NCI-H1105 (cell line): ENCODE data around the gene SKAP2.
A peak's percentile ranks its signal among the peaks of the same experiment; 100 is the strongest.

Experiments used
- DNase-seq: peaks from one replicate; lab custom pipeline; 2025; lab: John Stamatoyannopoulos, UW

The SKAP2 gene

GRCh38 chr7:26664735-26665416 lies 199.5 kb downstream of the SKAP2 start:
- DNase-seq, result no peak

- no peak for DNase-seq
Observed at GRCh38 chr7:26664274-26664673, 200.1 kb downstream of the SKAP2 start.

- no peak for DNase-seq
Observed at GRCh38 chr7:26663874-26664273, 200.5 kb downstream of the SKAP2 start.

GRCh38 chr7:26662646-26663045 lies 201.7 kb downstream of the SKAP2 start:
- no peak for DNase-seq

DNA sequence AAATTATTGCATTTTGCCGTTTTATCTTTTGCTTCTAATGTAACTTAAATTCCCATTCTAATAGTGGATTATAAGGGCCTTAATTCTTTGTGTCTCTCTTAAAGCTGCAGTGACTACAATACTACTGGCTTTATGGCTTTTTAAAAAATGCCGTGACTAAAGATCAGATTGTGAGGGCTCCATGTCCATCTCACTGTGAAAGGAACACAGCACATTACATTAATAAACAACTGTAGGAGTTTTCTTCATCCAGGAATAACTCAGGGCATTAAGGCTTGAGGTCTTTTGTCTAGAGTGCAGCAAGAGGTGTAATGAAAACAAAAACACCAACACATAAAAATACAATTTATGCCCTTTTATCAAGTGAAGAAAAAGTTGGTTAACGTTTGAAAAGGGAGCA lies 205.3 kb downstream of the SKAP2 start:
- no peak for DNase-seq

DNA sequence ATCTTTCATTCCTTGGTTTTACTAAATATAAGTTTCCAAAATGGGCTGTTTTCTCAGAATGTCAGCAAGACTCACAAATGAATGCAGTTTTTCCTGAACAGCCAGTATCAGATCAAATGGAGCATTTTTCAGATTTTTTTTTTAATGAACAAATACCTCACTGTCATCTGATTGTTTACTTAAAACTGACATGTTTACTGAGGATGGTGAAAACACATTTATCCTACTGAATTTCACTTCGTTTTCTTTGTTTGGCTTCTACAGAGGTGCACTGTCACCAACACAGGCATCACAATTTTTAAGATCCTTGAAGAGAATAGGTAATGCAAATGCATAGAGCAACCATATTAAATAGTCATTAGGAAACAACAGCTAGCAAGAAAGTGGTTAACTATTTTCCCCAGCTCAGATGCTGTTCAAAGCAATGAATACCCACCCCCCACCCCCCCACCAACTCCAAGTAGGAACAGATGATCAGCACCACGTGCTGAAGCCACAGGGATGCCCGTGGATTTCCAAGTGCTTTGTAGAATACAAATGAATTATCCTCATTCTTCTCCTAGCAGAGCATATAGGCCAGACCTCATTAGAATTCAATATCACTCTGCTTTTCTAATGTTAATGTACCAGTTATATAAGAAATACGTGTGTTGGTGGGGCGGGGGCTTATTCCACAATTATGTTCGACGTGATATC lies 205.9 kb downstream of the SKAP2 start:
- DNase-seq, result peak; percentile 13

DNA sequence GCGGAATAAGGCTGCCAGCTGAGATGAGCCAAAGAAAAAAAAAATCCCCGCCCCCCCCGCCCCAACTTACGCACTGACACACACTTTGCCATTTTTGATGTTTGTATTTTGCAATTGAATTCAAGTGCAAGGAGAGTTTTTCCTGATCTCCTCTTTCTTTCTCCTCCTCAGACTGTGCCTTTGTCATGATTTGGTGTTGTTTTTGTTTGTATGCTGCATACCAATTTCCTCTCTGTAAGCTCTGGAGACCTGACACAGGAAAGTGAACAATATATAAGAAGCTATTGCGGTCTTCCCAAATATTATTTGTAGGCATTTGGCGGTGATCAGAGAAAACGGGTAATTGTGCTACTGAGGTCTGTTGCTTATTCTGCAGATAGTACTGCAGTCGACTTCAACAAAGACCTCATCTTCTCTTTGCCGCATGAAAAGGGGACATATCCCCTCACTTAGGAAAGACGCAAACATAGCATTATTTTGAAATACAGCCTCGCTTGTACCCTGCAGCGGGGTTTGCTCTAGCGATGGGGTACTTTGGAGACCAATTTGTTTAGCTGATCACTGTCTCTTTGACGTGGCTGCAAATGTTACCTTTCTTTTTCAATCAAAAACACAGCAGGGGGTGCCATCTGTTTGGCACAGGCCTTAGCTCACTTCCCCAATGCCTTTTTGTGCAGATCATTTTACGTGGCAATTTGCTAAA lies 206.6 kb downstream of the SKAP2 start:
- DNase-seq, result peak; percentile 42

DNA sequence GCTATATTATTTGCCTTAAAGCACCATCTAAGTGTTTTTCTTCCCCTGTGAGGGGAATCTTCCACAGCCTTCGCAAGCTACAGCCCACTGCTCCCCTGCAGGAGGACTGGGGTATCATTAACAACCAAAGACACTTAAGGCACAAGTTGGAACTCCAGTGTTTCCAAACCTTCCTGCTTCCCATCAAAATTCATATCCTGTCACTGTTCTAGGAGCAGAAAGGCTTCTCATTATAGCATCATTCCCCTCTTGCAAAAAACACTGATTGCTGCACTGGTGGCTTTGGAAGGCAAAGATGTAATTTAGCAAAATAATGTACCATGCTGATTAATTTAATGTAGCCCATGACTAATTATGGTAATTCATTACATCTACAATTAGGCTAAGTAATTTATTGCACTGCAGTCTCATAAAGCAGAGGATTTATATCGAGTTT lies 207.2 kb downstream of the SKAP2 start:
- DNase-seq, result peak; percentile 41

GRCh38 chr7:26656735-26657134 lies 207.7 kb downstream of the SKAP2 start:
- no peak for DNase-seq

GRCh38 chr7:26655781-26656180 lies 208.6 kb downstream of the SKAP2 start:
- no peak for DNase-seq

- no peak for DNase-seq
Observed at GRCh38 chr7:26653430-26654399, 210.7 kb downstream of the SKAP2 start.

- no peak for DNase-seq
Observed at GRCh38 chr7:26652401-26653100, 211.8 kb downstream of the SKAP2 start.

DNA sequence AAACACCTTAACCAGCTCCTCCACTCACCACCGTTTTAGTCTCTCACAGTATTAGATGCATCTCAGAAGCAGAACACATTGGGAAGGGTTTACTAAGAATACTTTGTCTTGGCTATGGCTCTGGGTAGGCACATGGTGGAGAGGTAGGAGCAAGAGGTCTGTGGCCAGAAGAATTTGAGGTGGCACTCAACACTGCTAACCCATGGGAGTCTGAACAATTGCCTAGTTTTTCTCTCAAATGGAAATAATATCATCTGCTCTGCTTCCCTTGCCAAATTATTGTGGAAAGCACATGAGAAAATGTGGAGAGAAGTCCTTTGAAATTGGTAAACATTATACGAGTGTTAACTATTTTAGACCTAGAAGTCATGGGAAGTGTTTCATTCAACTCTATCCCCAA lies 214.3 kb downstream of the SKAP2 start:
- no peak for DNase-seq

- DNase-seq, result no peak
Observed at GRCh38 chr7:26649388-26649787, 215.0 kb downstream of the SKAP2 start.

- no peak for DNase-seq
Observed at GRCh38 chr7:26648554-26648953, 215.8 kb downstream of the SKAP2 start.

DNA sequence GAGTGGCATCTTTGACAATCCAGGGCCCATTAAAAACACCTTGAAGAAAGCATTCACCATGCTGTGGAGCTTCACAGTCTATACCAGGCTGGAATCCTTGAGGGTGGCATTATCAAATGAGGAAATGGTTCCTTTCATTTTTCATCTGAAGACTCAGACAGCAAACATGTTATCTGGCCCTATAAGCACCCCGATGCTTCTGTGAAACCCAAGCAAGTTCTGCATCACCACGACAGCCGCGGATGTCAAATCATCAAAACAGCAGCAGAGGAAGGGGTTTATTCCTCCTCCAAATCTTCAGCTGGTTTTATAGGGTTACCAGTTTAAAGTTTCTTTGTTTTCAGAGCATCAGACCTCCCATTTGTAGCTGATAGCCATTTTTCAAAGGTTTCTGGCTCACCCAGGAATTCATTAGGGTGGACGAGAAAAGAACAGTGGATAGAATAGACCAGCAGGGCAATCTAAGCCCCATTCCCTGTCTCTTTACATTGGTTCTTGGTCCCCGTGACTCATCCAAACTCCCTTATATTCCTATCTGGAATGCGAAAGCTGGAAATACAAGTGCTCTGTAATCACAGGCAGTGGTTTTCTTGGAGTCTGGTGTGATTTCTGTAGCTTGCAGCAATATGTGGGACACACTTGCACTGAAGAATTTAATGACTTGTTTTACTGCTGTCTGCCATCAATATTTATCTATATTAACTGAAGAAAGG lies 217.9 kb downstream of the SKAP2 start:
- DNase-seq, result no peak

- DNase-seq, result no peak
Observed at GRCh38 chr7:26645121-26645520, 219.3 kb downstream of the SKAP2 start.

- no peak for DNase-seq
Observed at GRCh38 chr7:26642416-26642815, 222.0 kb downstream of the SKAP2 start.

DNA sequence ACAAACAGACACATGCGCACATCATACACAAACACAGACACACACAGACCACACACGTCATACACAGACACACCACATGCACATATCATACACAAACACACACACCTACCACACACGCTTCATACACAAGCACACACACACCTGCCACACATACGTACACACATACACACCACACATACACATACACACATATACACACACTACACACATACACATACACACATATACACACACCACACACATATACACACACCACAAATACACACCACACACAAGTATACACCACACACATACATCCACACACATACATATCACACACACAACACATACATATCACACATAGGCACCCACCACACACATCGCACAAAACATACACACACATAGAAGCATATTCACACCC lies 224.7 kb downstream of the SKAP2 start:
- no peak for DNase-seq

DNA sequence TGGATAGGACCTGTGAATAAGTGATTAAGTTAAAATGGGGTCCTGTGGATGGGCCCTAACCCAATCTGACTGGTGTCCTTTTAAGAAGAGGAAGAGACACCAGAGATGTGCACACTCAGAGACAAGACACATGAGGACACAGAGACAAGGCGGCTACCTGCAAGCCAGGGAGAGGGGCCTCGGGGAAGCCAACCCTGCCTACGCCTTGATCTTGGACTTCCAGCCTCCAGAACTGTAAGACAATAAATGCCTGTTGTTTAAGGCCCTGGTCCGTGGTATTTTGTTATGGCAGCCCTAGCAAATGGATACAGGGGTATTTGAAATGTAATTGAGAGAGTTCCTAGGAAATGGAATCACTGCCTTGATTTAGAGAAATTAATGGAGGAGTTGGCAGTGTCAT lies 225.3 kb downstream of the SKAP2 start:
- no peak for DNase-seq

DNA sequence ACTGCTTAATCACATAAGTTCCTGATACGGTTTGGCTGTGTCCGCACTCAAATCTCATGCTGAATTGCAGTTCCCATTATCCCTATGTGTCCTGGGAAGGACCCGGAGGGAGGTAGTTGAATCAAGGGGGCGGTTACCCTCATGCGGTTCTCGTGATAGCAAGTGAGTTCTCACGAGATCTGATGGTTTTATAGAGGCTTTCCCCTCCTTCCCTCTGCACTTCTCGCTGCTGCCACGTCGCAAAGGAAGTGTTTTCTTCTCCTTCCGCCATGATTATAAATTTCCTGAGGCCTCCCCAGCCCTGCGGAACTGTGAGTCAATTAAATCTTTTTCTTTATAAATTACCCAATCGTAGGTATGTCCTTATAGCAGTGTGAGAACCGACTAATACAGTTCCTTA lies 226.2 kb downstream of the SKAP2 start:
- DNase-seq, result no peak
